Forelimb muscle (tissue), 1 donor: Measurements from ENCODE around the gene KLHL25. TPM values are rescaled to one million over a fixed set of nuclear protein-coding genes. Genes with fewer than 3 reads are reported as not detected.

ENCODE experiments used
- DNase-seq: peaks from one replicate; pipeline ENCODE4 v3.0.0-alpha.2; 2013; ENCODE audit warnings: low read depth
- polyA plus RNA-seq: library from polyadenylated mRNA; unstranded; fragments of 120-200 nt; gene quantifications from one replicate; pipeline ENCODE4 v1.2.1, GENCODE V29; 2013; ENCODE audit not compliant: insufficient read length

The KLHL25 gene
- polyA plus RNA-seq, 1 donor, result 8.3 TPM

GRCh38 chr15:85760531-85761371 is 34.0 kb downstream of the KLHL25 start:
- no peak for DNase-seq

- no peak for DNase-seq
Measured at GRCh38 chr15:85760049-85760448, 34.7 kb downstream of the KLHL25 start.

- DNase-seq, result no peak
Measured at GRCh38 chr15:85759376-85759775, 35.3 kb downstream of the KLHL25 start.

- DNase-seq, result no peak
Measured at GRCh38 chr15:85758655-85758978, 36.1 kb downstream of the KLHL25 start.

- no peak for DNase-seq
Measured at GRCh38 chr15:85757939-85758654, 36.6 kb downstream of the KLHL25 start.

GRCh38 chr15:85757073-85757938 is 37.4 kb downstream of the KLHL25 start:
- no peak for DNase-seq

- no peak for DNase-seq
Measured at GRCh38 chr15:85756411-85757072, 38.2 kb downstream of the KLHL25 start.

GRCh38 chr15:85755942-85756341 is 38.8 kb downstream of the KLHL25 start:
- DNase-seq, result no peak

- DNase-seq, result no peak
Measured at GRCh38 chr15:85755471-85755870, 39.3 kb downstream of the KLHL25 start.

GRCh38 chr15:85754989-85755388 is 39.7 kb downstream of the KLHL25 start:
- no peak for DNase-seq

GRCh38 chr15:85753791-85754452 is 40.8 kb downstream of the KLHL25 start:
- DNase-seq, result no peak

GRCh38 chr15:85753261-85753660 is 41.5 kb downstream of the KLHL25 start:
- DNase-seq, result no peak

- no peak for DNase-seq
Measured at GRCh38 chr15:85752491-85752961, 42.2 kb downstream of the KLHL25 start.

GRCh38 chr15:85752124-85752475 is 42.6 kb downstream of the KLHL25 start:
- DNase-seq, result no peak

- no peak for DNase-seq
Measured at GRCh38 chr15:85751291-85752123, 43.2 kb downstream of the KLHL25 start.

GRCh38 chr15:85750319-85751290 is 44.1 kb downstream of the KLHL25 start:
- DNase-seq, result no peak

GRCh38 chr15:85749261-85750151 is 45.2 kb downstream of the KLHL25 start:
- DNase-seq, result peak; percentile 54

- no peak for DNase-seq
Measured at GRCh38 chr15:85748729-85749128, 46.0 kb downstream of the KLHL25 start.
